ENCODE data around the gene PLEKHA7. TPM values are rescaled to one million over a fixed set of nuclear protein-coding genes. Genes with fewer than 3 reads are reported as not detected.
A peak's percentile ranks its signal among the peaks of the same experiment; 100 is the strongest.

Gene PLEKHA7
- total and polyA plus RNA-seq, 2 of the 4 experiments (the other 2 are of a cell fraction), result 0.12 TPM; not detected in 1

DNA sequence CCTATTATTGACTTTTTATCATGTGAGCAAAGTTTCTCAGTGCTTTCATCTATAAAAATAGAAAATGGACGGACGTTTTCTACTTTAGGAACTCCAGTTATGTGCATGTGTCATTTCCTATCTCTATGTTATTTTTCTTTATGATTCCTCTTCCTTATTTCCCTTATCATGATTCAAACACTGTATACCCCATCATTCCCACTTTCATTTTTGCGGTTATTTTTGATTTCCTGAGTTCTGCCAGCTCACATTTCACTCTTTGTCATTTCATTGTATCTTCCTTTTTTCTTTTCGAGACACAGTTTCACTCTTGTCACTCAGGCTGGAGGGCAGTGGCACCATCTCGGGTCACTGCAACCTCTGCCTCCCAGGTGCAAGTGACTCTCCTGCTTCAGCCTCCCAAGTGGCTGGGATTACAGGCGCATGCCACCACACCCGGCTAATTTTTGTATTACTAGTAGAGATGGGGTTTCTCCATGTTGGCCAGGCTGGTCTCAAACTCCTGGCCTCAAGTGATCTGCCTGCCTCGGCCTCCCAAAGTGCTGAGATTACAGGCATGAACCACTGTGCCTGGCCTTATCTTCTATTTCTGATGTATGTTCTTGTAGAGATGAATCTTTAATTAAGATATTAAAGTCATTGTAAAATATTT lies 254.2 kb downstream of the PLEKHA7 start:
- no TSS peak for BruUV-seq (replicated peaks)
- H3K27ac ChIP-seq (ENCODE audit: insufficient read depth, low read length), result no peak overlapping the region

More for the DNA sequence above, 254.2 kb downstream of the PLEKHA7 start:
- Histone ChIP-seq H2AFZ (replicated peaks; ENCODE audit: low read length, poor library complexity) (no peak overlapping the region), H3K23ac (ENCODE audit: low read depth, low read length) (no peak overlapping the region), H2BK20ac (ENCODE audit: low read depth, low read length) (no peak overlapping the region), H3K4ac (ENCODE audit: low read depth, low read length) (no peak overlapping the region), H2AK5ac (ENCODE audit: low read depth, low read length) (no peak overlapping the region), H3K79me1 (ENCODE audit: low read depth in 1 of 2, low read length in 2 of 2) (no peaks in the 10 kb centered on the region; a peak in 1 of 4 replicates), H2BK15ac (ENCODE audit: low read depth, low read length) (no peak overlapping the region), H3K4me3 (ENCODE audit: insufficient read depth, low read depth, low read length) (no peak overlapping the region), H3K9me1 (ENCODE audit: insufficient read depth, low read length) (no peaks in the 10 kb centered on the region), H3K14ac (replicated peaks; ENCODE audit: low read depth, low read length) (no peak overlapping the region), H3K18ac (ENCODE audit: low read depth, low read length) (no peak overlapping the region), H4K20me1 (ENCODE audit: insufficient read depth, low read length) (no peaks in the 10 kb centered on the region), H4K5ac (ENCODE audit: low read depth, low read length) (no peak overlapping the region), H4K8ac (ENCODE audit: low read depth in 2 of 2, low read length in 2 of 2) (no peak overlapping the region), H3K4me1 (ENCODE audit: control insufficient read depth, insufficient read depth, low read length) (no peaks in the 10 kb centered on the region), H3K56ac (ENCODE audit: extremely low read depth, insufficient read depth, low read length) (no peak overlapping the region), H3K4me2 (ENCODE audit: low read depth, low read length) (no peak overlapping the region), H2BK5ac (ENCODE audit: low read depth, low read length, poor library complexity, severe bottlenecking) (no peak overlapping the region), H2AK9ac (replicated peaks; ENCODE audit: low read depth, low read length, poor library complexity) (no peak overlapping the region), H4K91ac (ENCODE audit: insufficient read depth, low read depth, low read length) (no peak overlapping the region), H3K36me3 (ENCODE audit: control insufficient read depth, insufficient read depth, low read length) (0 out of 2 replicates have a peak, but pooled peaks cover 1% of the 10 kb centered on the region), H3K27me3 (ENCODE audit: control insufficient read depth, insufficient read depth, low read length) (no peaks in the 10 kb centered on the region), H3K9ac (ENCODE audit: low read depth, low read length) (no peak overlapping the region), H3K9me3 (ENCODE audit: control insufficient read depth, insufficient read depth, low read length) (no peaks in the 10 kb centered on the region), H2BK120ac (ENCODE audit: low read depth, low read length) (no peak overlapping the region)
- ChIA-PET POLR2A (ENCODE audit: unreplicated experiment) (interaction anchor here (0.7 kb wide), 1 partner anchor 14 kb away, joined by 3 read pairs; no protein-coding TSS in a partner anchor), CTCF (no interaction called here)
- 0 out of 2 replicates have a peak, but pooled peaks have one; percentile 12 for ATAC-seq (ENCODE audit: low read depth)
- in situ Hi-C loops (cut with MboI; ENCODE audit: low sequenced_read_pairs), result no loop called here
- dilution Hi-C loops (cut with HindIII; ENCODE audit: low sequenced_read_pairs, unreplicated experiment), result no loop called here
- DNase-seq, result peak; percentile 24
- intact Hi-C loops (cut with micrococcal nuclease), result no loop called here
- 80% methylated on average over 1 of the region's 8 CpGs; no CpG with 5 or more reads in 1 of the 2 experiments for WGBS, 2 experiments (ENCODE audit: extremely low coverage in 2 of 2, insufficient read length in 1 of 2)
- no peak for TF ChIP-seq FOS (IDR thresholded peaks at IDR 0.05; ENCODE audit: low read depth, low read length)
- TF ChIP-seq, protein P1, sequence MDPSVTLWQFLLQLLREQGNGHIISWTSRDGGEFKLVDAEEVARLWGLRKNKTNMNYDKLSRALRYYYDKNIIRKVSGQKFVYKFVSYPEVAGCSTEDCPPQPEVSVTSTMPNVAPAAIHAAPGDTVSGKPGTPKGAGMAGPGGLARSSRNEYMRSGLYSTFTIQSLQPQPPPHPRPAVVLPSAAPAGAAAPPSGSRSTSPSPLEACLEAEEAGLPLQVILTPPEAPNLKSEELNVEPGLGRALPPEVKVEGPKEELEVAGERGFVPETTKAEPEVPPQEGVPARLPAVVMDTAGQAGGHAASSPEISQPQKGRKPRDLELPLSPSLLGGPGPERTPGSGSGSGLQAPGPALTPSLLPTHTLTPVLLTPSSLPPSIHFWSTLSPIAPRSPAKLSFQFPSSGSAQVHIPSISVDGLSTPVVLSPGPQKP (IDR thresholded peaks at IDR 0.05; ENCODE audit: borderline replicate concordance, low read depth, low read length), result no peak
- no peak for TF ChIP-seq BHLHE40 (IDR thresholded peaks at IDR 0.05; ENCODE audit: low read depth, low read length)
- no peak for TF ChIP-seq MXI1 (IDR thresholded peaks at IDR 0.05; ENCODE audit: borderline replicate concordance, low read depth, low read length)
- no peak for TF ChIP-seq RAD21 (IDR thresholded peaks at IDR 0.05; ENCODE audit: low read length)
- TF ChIP-seq RFX5 (IDR thresholded peaks at IDR 0.05; ENCODE audit: low read depth, low read length), result no peak
- no peak for TF ChIP-seq CEBPB (IDR thresholded peaks at IDR 0.05; ENCODE audit: low read depth, low read length)
- no peak for TF ChIP-seq SMC3 (IDR thresholded peaks at IDR 0.05; ENCODE audit: low read depth, low read length)
- TF ChIP-seq RCOR1 (IDR thresholded peaks at IDR 0.05; ENCODE audit: insufficient replicate concordance, low read length), result no peak
- TF ChIP-seq, protein P2, sequence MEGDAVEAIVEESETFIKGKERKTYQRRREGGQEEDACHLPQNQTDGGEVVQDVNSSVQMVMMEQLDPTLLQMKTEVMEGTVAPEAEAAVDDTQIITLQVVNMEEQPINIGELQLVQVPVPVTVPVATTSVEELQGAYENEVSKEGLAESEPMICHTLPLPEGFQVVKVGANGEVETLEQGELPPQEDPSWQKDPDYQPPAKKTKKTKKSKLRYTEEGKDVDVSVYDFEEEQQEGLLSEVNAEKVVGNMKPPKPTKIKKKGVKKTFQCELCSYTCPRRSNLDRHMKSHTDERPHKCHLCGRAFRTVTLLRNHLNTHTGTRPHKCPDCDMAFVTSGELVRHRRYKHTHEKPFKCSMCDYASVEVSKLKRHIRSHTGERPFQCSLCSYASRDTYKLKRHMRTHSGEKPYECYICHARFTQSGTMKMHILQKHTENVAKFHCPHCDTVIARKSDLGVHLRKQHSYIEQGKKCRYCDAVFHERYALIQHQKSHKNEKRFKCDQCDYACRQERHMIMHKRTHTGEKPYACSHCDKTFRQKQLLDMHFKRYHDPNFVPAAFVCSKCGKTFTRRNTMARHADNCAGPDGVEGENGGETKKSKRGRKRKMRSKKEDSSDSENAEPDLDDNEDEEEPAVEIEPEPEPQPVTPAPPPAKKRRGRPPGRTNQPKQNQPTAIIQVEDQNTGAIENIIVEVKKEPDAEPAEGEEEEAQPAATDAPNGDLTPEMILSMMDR (conservative IDR thresholded peaks at IDR 0.05; ENCODE audit: low read depth, low read length), result no peak
- no peak for TF ChIP-seq MAFK (IDR thresholded peaks at IDR 0.05; ENCODE audit: low read depth, low read length)
- TF ChIP-seq MAZ (IDR thresholded peaks at IDR 0.05; ENCODE audit: borderline replicate concordance, low read depth, low read length), result no peak
- no peak for TF ChIP-seq POLR2A (IDR thresholded peaks at IDR 0.05; ENCODE audit: low read depth, low read length)
